ENCODE data around the gene NXPE4.
"Not testable (repeated sequence)": the region's sequence is repeated elsewhere in the genome, so short reads cannot be mapped to it uniquely, and the experiment has no call there.

NXPE4 gene

GRCh38 chr11:114604179-114604813 is 8.7 kb upstream of the NXPE4 start:
- no peak for DNase-seq (ENCODE audit: low read depth)
- no peak overlapping the region for H3K4me3 ChIP-seq (ENCODE audit: low read depth, low read length)
- TF ChIP-seq CTCF (IDR thresholded peaks at IDR 0.05; ENCODE audit: low read depth, low read length, missing control alignments) = no peak
- in situ Hi-C loops (cut with HindIII; ENCODE audit: low sequenced_read_pairs) = no loop called here

GRCh38 chr11:114603151-114603550 is 7.6 kb upstream of the NXPE4 start:
- in situ Hi-C loops (cut with HindIII; ENCODE audit: low sequenced_read_pairs); DNase-seq (ENCODE audit: low read depth); H3K4me3 ChIP-seq (ENCODE audit: low read depth, low read length): not testable (repeated sequence)

- in situ Hi-C loops (cut with HindIII; ENCODE audit: low sequenced_read_pairs) = no loop called here
- no peak overlapping the region for H3K4me3 ChIP-seq (ENCODE audit: low read depth, low read length)
Observed at GRCh38 chr11:114598461-114598860, 2.9 kb upstream of the NXPE4 start.

GRCh38 chr11:114596175-114596919 is 761 bp upstream of the NXPE4 start:
- no peak for DNase-seq (ENCODE audit: low read depth)
- TF ChIP-seq CTCF (IDR thresholded peaks at IDR 0.05; ENCODE audit: low read depth, low read length, missing control alignments) = no peak
- H3K4me3 ChIP-seq (ENCODE audit: low read depth, low read length) = no peak overlapping the region
- in situ Hi-C loops (cut with HindIII; ENCODE audit: low sequenced_read_pairs) = no loop called here

More at GRCh38 chr11:114598461-114598860, 2.9 kb upstream of the NXPE4 start:
- no peak for TF ChIP-seq CTCF (IDR thresholded peaks at IDR 0.05; ENCODE audit: low read depth, low read length, missing control alignments)
- no peak for DNase-seq (ENCODE audit: low read depth)

- in situ Hi-C loops (cut with HindIII; ENCODE audit: low sequenced_read_pairs) = no loop called here
Observed at GRCh38 chr11:114594703-114595102, 883 bp downstream of the NXPE4 start.

GRCh38 chr11:114587398-114587953 is 8.1 kb downstream of the NXPE4 start:
- in situ Hi-C loops (cut with HindIII; ENCODE audit: low sequenced_read_pairs) = no loop called here
- TF ChIP-seq CTCF (IDR thresholded peaks at IDR 0.05; ENCODE audit: low read depth, low read length, missing control alignments) = no peak
- no peak for DNase-seq (ENCODE audit: low read depth)
- no peak overlapping the region for H3K4me3 ChIP-seq (ENCODE audit: low read depth, low read length)

More at GRCh38 chr11:114594703-114595102, 883 bp downstream of the NXPE4 start:
- no peak overlapping the region for H3K4me3 ChIP-seq (ENCODE audit: low read depth, low read length)
- no peak for TF ChIP-seq CTCF (IDR thresholded peaks at IDR 0.05; ENCODE audit: low read depth, low read length, missing control alignments)
- DNase-seq (ENCODE audit: low read depth) = no peak

GRCh38 chr11:114586797-114587196 is 8.8 kb downstream of the NXPE4 start:
- no peak overlapping the region for H3K4me3 ChIP-seq (ENCODE audit: low read depth, low read length)
- no peak for DNase-seq (ENCODE audit: low read depth)
- in situ Hi-C loops (cut with HindIII; ENCODE audit: low sequenced_read_pairs) = no loop called here
- TF ChIP-seq CTCF (IDR thresholded peaks at IDR 0.05; ENCODE audit: low read depth, low read length, missing control alignments) = no peak

Data from astrocyte of the cerebellum (primary cell).